DOHH2 (cell line): ENCODE results near the gene RPS6KL1.

ENCODE experiments used
- EZH2phosphoT487 ChIP-seq: fragments of 200-600 bp; sonication (generic); IDR thresholded peaks from 2 replicates; pipeline ENCODE4 v1.6.1; 2017; ENCODE audit warnings: borderline replicate concordance, mild to moderate bottlenecking, antibody characterized with exemption, low read length, moderate library complexity, mixed read lengths
- TF ChIP-seq, protein P1 (sequence below): fragments of 200-600 bp; sonication (generic); IDR thresholded peaks from one replicate; pipeline ENCODE4 v1.5.1; 2014; ENCODE audit warnings: antibody characterized with exemption, mild to moderate bottlenecking, low read depth, low read length; ENCODE audit not compliant: poor library complexity, severe bottlenecking

DNA sequence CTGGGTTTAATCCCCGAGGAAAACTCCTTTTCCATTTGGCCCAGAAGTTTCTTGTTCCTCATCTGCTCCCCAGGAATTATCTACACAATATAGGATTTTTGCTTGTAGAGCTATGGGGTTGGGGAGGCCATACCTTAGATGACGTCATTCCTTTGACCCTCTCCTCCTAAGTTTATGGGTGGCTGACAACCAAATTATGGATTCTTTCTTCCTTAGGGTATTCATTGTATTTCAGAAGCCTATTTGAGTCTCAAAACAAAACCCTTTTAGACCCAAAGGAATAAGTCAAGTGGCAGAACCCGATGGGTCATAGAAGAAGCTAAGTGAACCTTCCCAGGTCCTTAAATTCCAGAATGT lies 61.3 kb downstream of the RPS6KL1 start:
- TF ChIP-seq, protein P1, sequence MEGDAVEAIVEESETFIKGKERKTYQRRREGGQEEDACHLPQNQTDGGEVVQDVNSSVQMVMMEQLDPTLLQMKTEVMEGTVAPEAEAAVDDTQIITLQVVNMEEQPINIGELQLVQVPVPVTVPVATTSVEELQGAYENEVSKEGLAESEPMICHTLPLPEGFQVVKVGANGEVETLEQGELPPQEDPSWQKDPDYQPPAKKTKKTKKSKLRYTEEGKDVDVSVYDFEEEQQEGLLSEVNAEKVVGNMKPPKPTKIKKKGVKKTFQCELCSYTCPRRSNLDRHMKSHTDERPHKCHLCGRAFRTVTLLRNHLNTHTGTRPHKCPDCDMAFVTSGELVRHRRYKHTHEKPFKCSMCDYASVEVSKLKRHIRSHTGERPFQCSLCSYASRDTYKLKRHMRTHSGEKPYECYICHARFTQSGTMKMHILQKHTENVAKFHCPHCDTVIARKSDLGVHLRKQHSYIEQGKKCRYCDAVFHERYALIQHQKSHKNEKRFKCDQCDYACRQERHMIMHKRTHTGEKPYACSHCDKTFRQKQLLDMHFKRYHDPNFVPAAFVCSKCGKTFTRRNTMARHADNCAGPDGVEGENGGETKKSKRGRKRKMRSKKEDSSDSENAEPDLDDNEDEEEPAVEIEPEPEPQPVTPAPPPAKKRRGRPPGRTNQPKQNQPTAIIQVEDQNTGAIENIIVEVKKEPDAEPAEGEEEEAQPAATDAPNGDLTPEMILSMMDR = no peak
- no peak for TF ChIP-seq EZH2phosphoT487
